ENCODE results near the gene OSBPL3. TPM values are rescaled to one million over a fixed set of nuclear protein-coding genes. Genes with fewer than 3 reads are reported as not detected.

OSBPL3 gene
- polyA plus RNA-seq, 1 donor (not counting 4 experiments of a cell fraction or from before 2014, with no cell fraction given): 34.0 TPM

- H3K27me3 ChIP-seq (ENCODE audit: control insufficient read depth, extremely low read depth, insufficient read depth, low read length): no peaks in the 10 kb centered on the region
- H3K27ac ChIP-seq (ENCODE audit: control insufficient read depth, insufficient read depth, low read length): no peak overlapping the region
- H3K4me2 ChIP-seq (ENCODE audit: control insufficient read depth, extremely low read depth, insufficient read depth, low read depth, low read length): no peak overlapping the region
- dilution Hi-C loops (cut with MboI; ENCODE audit: extremely low pct_ligation_motif_present, low sequenced_read_pairs): no loop called here
- H3K9ac ChIP-seq (ENCODE audit: control insufficient read depth, extremely low read depth, insufficient read depth, low read length): no peak overlapping the region
- peaks cover 3% of the 10 kb centered on the region for H4K20me1 ChIP-seq (ENCODE audit: control insufficient read depth, extremely low read depth, insufficient read depth, low read length)
- DNase-seq (ENCODE audit: low read depth, low spot score): no peak
- peaks cover 41% of the 10 kb centered on the region for H3K4me1 ChIP-seq (ENCODE audit: control insufficient read depth, extremely low read depth, insufficient read depth, low read length)
- peaks cover 91% of the 10 kb centered on the region for H3K79me2 ChIP-seq (ENCODE audit: control insufficient read depth, insufficient read depth, low read length)
- H3K9me1 ChIP-seq (ENCODE audit: control insufficient read depth, extremely low read depth, insufficient read depth, low read length): peaks cover under 1% of the 10 kb centered on the region
- no peaks in the 10 kb centered on the region for H3K36me3 ChIP-seq (ENCODE audit: control insufficient read depth in 2 of 2, extremely low read depth in 1 of 2, insufficient read depth in 2 of 2, low read length in 2 of 2)
- no peaks in the 10 kb centered on the region for H3K9me3 ChIP-seq (ENCODE audit: control insufficient read depth, low read depth, low read length)
- no peak overlapping the region for H3K4me3 ChIP-seq (ENCODE audit: control insufficient read depth in 2 of 3, extremely low read depth in 1 of 3, insufficient read depth in 2 of 3, low read depth in 1 of 3, low read length in 3 of 3)
- TF ChIP-seq EZH2 (IDR thresholded peaks at IDR 0.05; ENCODE audit: low read length): no peak
- no peak for TF ChIP-seq CTCF (optimal IDR thresholded peaks at IDR 0.05 in 1 of 3, IDR thresholded peaks at IDR 0.05 in 1 of 3, conservative IDR thresholded peaks at IDR 0.05 in 1 of 3; ENCODE audit: extremely low read depth in 1 of 3, insufficient read depth in 2 of 3, low read length in 3 of 3)
- H2AFZ ChIP-seq (ENCODE audit: control insufficient read depth, low read length): no peak overlapping the region
- FAIRE-seq: no peak
Measured at GRCh38 chr7:24916463-24917040, 63.4 kb downstream of the OSBPL3 start.

GRCh38 chr7:24914465-24914859, 65.5 kb downstream of the OSBPL3 start:
- H2AFZ ChIP-seq (ENCODE audit: control insufficient read depth, low read length): no peak overlapping the region
- H3K9ac ChIP-seq (ENCODE audit: control insufficient read depth, extremely low read depth, insufficient read depth, low read length): no peak overlapping the region
- peaks cover 31% of the 10 kb centered on the region for H3K4me1 ChIP-seq (ENCODE audit: control insufficient read depth, extremely low read depth, insufficient read depth, low read length)
- dilution Hi-C loops (cut with MboI; ENCODE audit: extremely low pct_ligation_motif_present, low sequenced_read_pairs): no loop called here
- TF ChIP-seq EZH2 (IDR thresholded peaks at IDR 0.05; ENCODE audit: low read length) (no peak), CTCF (optimal IDR thresholded peaks at IDR 0.05 in 1 of 3, IDR thresholded peaks at IDR 0.05 in 1 of 3, conservative IDR thresholded peaks at IDR 0.05 in 1 of 3; ENCODE audit: extremely low read depth in 1 of 3, insufficient read depth in 2 of 3, low read length in 3 of 3) (no peak)
- peak; percentile 74 for FAIRE-seq
- H3K79me2 ChIP-seq (ENCODE audit: control insufficient read depth, insufficient read depth, low read length): peaks cover 90% of the 10 kb centered on the region
- no peaks in the 10 kb centered on the region for H3K36me3 ChIP-seq (ENCODE audit: control insufficient read depth in 2 of 2, extremely low read depth in 1 of 2, insufficient read depth in 2 of 2, low read length in 2 of 2)
- DNase-seq (ENCODE audit: low read depth, low spot score): no peak
- no peaks in the 10 kb centered on the region for H3K9me1 ChIP-seq (ENCODE audit: control insufficient read depth, extremely low read depth, insufficient read depth, low read length)
- no peaks in the 10 kb centered on the region for H3K27me3 ChIP-seq (ENCODE audit: control insufficient read depth, extremely low read depth, insufficient read depth, low read length)
- H4K20me1 ChIP-seq (ENCODE audit: control insufficient read depth, extremely low read depth, insufficient read depth, low read length): no peaks in the 10 kb centered on the region
- no peak overlapping the region for H3K27ac ChIP-seq (ENCODE audit: control insufficient read depth, insufficient read depth, low read length)
- no peak overlapping the region for H3K4me3 ChIP-seq (ENCODE audit: control insufficient read depth in 2 of 3, extremely low read depth in 1 of 3, insufficient read depth in 2 of 3, low read depth in 1 of 3, low read length in 3 of 3)
- H3K9me3 ChIP-seq (ENCODE audit: control insufficient read depth, low read depth, low read length): no peaks in the 10 kb centered on the region
- H3K4me2 ChIP-seq (ENCODE audit: control insufficient read depth, extremely low read depth, insufficient read depth, low read depth, low read length): no peak overlapping the region
